Left forelimb (tissue), 1 donor: ENCODE measurements around the gene TYK2.
"Not testable (repeated sequence)": the region's sequence is repeated elsewhere in the genome, so short reads cannot be mapped to it uniquely, and the experiment has no call there.

Experiments
- DNase-seq: peaks from one replicate; pipeline ENCODE4 v3.0.0-alpha.2; 2018; ENCODE audit warnings: low spot score

Gene TYK2

DNA sequence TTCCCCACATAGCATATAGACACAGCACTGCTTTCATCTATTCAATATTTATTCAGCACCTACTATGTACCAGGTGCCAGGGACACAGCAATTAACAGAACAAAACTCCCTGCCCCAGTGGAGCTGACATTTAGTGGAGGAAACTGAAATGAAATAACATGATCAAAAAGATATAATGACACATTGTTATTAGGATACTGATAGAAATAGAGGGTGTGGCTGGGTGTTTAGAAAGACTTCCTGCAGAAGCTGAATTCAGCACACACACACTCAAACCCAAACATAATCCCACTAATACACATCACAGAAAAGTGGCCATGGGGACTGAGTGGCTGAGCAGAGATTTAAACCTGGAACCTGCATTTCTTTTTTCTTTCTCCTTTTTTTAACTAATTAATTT lies 26.7 kb upstream of the TYK2 start:
- DNase-seq = no peak

DNA sequence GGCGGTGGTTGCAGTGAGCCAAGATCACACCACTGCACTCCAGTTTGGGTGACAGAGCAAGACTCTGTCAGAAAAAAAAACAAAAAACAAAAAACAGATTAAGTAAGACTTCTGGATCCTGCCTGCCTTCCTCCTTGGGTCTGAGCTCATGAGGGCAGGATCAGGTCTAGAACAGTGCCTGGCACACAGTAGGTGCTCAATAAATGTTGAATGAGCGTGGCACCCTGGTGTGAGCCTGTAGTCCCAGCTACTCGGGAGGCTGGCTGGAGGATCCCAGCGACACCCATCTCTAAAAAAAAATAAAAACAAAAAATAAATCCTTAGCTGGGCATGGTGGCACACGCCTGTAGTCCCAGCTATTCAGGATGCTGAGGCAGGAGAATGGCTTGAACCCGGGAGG lies 25.8 kb upstream of the TYK2 start:
- DNase-seq = no peak

GRCh38 chr19:10404888-10405820 lies 24.8 kb upstream of the TYK2 start:
- DNase-seq = no peak

GRCh38 chr19:10403137-10404021 lies 23.0 kb upstream of the TYK2 start, which contains the start of gene CDC37:
Gene CDC37 (minus strand): TSS chr19:10403542. CDS start chr19:10403479, 63 bp downstream.
- peak; percentile 99 for DNase-seq

DNA sequence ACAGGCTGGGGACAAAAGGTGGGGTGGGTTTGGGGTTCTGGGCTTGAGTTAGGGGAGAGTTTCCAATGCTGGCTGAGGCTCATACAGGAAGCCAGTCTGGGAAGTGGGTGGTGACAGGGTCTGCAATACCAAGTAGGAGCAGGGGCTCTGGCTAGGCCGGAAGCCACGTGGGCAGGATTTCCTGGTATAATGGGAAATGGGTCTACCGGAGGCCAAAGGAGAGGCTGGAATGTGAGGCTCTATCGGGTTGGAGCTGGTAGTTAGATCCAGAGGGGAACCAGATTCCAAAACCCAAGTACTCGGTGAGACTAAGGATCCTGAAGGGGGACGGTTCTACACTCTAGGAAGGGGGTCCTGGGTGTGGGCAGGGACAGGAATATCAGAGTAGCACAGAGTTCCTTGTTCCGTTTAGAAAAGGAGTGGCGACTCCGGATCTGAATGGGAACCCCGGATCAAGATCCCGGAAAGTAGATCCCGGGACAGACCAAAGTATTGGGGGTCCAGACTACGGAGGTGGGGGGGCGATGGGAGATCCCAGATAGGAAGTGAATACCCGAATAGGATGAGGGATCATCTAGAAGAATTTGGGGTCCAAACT lies 22.2 kb upstream of the TYK2 start:
- no peak for DNase-seq

DNA sequence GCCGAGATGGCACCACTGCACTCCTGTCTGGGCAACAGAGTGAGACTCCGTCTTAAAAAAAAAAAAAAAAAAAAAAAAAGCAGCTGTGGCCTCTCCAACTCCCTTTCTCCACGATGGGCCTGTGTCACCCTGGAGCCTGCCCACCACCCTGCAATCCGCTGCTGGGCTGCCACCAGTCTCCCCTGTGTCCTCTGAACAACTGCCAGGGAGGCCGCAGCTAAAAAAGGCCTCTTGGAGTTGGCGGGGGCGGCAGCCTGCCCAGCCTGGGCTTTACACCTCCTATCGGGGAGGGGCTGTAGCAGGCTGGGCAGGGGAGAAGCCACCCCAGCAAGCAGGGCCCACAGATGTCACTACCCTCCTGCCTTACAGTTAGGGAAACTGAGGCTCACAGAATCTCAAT lies 19.5 kb upstream of the TYK2 start:
- no peak for DNase-seq

DNA sequence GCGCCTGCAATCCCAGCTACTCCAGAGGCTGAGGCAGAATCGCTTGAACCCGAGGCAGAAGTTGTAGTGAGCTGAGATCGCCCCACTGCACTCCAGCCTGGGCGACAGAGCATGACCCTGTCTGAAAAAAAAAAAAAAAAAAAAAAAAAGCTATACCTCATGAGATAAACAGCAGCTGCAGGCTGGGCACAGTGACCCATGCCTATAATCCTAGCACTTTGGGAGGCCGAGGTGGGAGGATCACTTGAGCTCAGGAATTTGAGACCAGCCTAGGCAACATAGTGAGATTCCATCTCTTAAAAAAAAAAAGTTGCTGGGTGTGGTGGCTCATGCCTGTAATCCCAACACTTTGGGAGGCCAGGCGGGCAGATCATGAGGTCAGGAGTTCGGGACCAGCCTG lies 19.0 kb upstream of the TYK2 start:
- not testable (repeated sequence) for DNase-seq

- DNase-seq = no peak
Observed at GRCh38 chr19:10398819-10399218, 18.4 kb upstream of the TYK2 start.

GRCh38 chr19:10395917-10396316 lies 15.5 kb upstream of the TYK2 start:
- no peak for DNase-seq

DNA sequence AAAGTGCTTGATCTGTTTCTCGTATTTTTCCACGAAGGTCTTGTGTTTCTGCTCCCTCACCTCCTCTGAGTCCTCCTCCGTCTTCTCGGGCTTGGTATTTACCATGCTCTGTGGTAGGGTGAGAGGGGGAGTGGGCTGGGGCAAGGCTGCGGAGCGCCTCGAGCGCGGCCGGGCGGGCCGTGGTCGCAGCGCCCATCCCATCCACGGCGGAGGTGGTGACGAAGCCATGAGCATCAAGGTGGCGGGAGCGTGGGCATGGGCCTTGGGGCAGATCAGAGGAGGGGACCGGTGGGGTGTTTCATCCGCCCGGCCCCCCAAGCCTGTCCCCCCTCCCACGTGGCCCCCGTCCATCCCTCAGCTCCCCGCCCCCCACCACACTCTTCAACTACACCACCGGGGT lies 15.1 kb upstream of the TYK2 start:
- DNase-seq = no peak

DNA sequence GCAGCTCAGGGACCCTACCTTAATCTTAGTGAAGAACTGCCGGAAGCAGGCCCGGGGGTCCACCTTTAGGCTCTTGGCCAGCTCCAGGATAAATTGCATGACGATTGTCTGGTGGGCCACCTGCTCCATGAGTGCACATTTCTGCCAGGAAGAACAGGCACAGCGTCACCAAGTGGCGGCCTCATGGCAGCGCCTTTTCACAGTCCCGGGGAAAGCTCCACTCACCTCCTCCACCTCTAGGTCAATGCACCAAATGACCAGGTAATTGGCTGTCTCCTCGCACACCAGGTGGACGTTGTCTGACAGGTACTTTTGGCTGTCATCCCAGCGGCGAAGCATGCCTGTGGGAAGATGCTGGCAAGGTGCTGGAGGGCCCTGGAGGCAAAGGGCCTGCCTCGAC lies 14.6 kb upstream of the TYK2 start:
- no peak for DNase-seq

DNA sequence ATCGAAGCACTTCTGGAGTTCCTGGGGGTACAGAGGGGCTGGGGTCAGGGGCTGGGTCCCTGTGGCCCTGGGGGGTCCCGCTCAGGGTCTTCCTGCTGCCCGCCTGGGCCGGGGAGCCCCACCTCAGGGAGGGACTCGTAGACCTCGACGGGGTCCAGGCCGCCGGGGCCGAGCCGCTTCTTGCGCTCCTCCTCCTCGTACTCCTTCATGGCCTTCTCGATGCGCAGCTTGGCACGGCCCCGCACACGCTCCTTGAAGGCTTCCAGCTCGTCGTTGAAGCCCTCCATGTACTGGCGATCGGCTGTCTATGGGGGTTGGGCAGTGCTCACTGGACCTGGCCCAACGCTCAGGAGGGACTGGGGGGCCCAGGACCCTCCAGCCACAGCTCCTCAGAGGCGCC lies 12.8 kb upstream of the TYK2 start:
- no peak for DNase-seq

- DNase-seq = no peak
Observed at GRCh38 chr19:10392120-10392519, 11.7 kb upstream of the TYK2 start.

DNA sequence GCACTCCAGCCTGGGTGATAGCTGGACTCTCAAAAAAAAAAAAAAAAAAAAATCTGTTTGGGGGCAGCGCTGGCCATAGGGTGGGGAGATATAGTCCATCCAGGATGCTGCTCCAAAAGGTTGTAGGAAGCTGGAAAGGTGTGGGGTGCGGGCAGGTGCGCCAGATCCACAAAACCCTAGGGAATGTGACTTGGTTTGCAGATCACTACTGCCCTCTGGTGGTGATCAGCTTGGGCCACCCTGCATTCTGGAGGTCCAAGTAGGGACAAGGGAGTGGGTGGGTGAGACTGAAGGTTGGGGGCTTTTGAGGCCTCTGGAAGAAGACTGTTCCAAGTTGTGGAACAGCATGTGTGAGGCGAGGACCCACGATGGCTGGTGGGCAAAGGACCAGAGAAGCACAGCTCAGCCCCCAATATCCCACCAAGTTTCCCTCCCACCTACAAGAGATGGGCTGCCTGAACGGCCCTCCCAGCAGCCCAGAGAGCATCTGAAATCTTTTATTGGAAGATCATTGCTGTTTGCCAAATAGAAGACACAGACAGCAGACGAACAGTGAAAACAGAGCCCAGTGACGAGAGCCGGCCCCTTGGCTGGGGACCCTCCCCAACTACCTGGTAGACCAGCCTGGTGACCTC lies 10.4 kb upstream of the TYK2 start:
- DNase-seq = no peak

DNA sequence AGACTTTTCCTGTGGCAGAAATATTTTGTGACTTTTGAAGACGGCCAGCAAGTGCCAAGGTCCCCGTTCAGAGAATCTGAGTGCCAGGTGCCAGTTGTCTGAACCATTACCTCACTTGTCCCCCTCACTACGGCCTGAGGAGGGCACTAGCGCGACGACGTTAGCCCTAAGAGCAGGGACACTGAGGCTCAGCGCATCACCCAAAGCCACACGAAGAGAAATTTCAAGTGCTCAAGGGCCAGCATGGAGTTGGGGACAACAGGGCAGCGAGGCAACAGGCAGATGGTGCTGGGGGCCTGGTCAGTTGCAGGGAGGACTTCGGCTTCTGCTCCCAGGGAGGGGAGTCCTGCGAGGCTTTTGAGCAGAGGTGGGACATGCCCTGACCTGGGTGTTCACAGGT lies 9.5 kb upstream of the TYK2 start:
- no peak for DNase-seq

- peak; percentile 88 for DNase-seq
Observed at GRCh38 chr19:10388957-10389356, 8.6 kb upstream of the TYK2 start.

- DNase-seq = no peak
Observed at GRCh38 chr19:10384580-10384979, 4.2 kb upstream of the TYK2 start.

DNA sequence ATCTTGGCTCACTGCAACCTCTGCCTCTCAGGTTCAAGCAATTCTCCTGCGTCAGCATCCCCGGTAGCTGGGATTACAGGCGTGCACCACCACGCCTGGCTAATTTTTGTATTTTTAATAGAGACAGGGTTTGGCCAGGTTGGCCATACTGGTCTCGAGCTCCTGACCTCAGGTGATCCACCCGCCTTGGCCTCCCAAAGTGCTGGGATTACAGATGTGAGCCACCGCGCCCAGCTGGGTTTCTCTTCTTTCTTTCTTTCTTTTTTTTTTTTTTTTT lies 2.8 kb upstream of the TYK2 start:
- not testable (repeated sequence) for DNase-seq

DNA sequence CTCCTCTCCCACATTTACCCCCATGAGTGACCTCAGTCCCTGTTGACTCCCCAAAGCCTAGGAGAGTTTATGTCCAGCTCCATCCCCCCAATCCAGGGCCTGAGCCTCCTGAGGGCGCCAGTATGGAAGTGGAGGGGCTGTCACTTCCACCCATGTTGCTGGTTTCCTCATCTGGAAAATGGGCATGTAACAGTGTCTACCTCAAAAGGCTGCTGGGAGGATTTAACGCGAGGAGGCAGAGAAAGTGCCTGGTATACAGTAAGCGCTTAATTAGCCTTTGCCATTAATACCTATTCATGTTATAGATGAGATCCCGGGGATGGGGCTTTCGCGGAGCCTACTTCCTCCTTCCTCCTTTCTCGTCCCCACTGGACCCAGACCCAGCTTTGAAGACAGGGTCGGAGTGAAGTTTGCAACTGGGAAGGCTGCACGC lies 476 bp downstream of the TYK2 start:
- no peak for DNase-seq

DNA sequence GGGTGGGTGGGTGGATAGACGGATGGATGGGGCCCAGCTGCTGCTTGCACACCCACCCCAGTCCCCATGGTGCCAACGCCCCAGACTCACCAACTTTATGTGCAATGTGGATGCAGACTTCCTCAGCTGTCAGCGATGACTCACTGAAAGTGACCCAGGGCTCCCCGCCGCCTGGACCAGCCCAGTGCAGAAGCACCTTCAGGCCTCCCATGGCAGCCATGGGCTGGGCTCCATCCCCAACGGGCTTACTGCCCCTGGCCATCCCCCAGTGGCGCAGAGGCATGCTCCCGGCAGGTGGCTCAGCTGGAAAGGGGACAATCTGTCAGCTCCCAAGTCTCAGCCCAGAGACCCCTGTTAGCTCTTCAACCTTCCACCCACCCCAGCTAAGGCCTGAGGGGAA lies 2.2 kb downstream of the TYK2 start:
- DNase-seq = no peak

DNA sequence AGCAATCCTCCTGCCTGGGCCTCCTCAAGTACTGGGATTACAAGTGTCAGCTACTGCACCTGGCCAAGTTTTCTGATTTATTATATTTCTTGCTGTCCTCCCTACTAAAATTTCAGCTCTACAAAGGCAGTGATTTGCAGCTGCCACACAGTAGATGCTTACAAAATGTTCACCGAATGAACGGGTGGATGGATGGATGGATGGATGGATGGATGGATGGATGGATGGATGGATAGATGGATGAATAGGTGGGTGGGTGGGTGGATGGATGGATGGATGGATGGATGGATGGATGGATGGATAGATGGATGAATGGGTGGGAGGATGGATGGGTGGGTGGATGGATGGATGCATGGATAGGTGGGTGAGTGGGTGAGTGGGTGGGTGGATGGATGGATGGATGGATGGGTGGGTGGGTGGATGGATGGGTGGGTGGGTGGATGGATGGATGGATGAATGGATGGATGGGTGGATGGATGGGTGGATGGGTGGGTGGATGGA lies 3.2 kb downstream of the TYK2 start:
- DNase-seq = not testable (repeated sequence)

DNA sequence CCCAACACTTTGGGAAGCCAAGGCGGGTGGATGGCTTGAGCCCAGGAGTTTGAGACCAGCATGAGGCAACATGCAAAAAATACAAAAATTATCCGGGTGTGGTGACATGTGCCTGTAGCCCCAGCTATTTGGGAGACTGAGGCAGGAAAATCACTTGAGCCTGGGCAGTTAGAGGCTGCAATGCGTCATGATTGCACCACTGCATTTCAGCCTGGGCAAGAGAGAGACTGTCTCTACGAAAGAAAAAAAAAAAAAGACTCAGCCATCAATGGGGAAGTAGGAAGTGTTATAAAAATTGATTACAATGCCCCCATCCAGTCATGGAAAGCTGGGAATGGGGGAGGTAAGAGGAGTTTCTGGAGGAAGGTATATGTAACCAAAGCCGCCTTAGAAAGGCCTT lies 5.4 kb downstream of the TYK2 start:
- no peak for DNase-seq
